Stimulated activated CD4-positive, alpha-beta T cell treated with anti-CD3 and anti-CD28 coated beads, Interleukin-12 subunit alpha, Interleukin-12 subunit beta, amount 100 ng/mL, for 48 hours (primary cell): Measurements from ENCODE around the gene ACVR2A.

Experiments
- DNase-seq, 3 donors: peaks; one replicate each; pipeline ENCODE4 v3.0.0-alpha.2; 2020; ENCODE audit warnings: low read depth in 2 of 3, low spot score in 1 of 3

ACVR2A gene

GRCh38 chr2:147844697-147845410, at the start of gene ACVR2A:
TSS of gene ACVR2A (plus strand) at chr2:147845029. CDS start at chr2:147845153, 124 bp downstream.
- peak; percentile 5 to 16 (median 16) for DNase-seq

GRCh38 chr2:147800316-147800715, 44.5 kb upstream of the ACVR2A start:
- DNase-seq: no peak

- no peak for DNase-seq
These were observed 38.0 kb upstream of the ACVR2A start for GRCh38 chr2:147806846-147807245.

GRCh38 chr2:147808520-147808919, 36.3 kb upstream of the ACVR2A start:
- DNase-seq: no peak

- no peak for DNase-seq
These were observed 33.7 kb upstream of the ACVR2A start for GRCh38 chr2:147810883-147811765.

GRCh38 chr2:147818741-147819140, 26.1 kb upstream of the ACVR2A start:
- DNase-seq: no peak

- no peak for DNase-seq
These were observed 20.2 kb upstream of the ACVR2A start for GRCh38 chr2:147824620-147825019.

- DNase-seq: no peak
These were observed 18.3 kb upstream of the ACVR2A start for GRCh38 chr2:147826278-147827087.

GRCh38 chr2:147827088-147827375, 17.8 kb upstream of the ACVR2A start:
- DNase-seq: no peak

GRCh38 chr2:147829106-147829505, 15.7 kb upstream of the ACVR2A start:
- no peak for DNase-seq

GRCh38 chr2:147836099-147836498, 8.7 kb upstream of the ACVR2A start:
- DNase-seq: no peak

GRCh38 chr2:147843391-147843863, 1.4 kb upstream of the ACVR2A start:
- DNase-seq: no peak

- peak; percentile 74 to 86 (median 74) for DNase-seq
These were observed 749 bp upstream of the ACVR2A start for GRCh38 chr2:147843864-147844696.

- DNase-seq: peak; percentile 24 to 47 (median 31)
These were observed 662 bp downstream of the ACVR2A start for GRCh38 chr2:147845411-147845971.

GRCh38 chr2:147846412-147847081, 1.7 kb downstream of the ACVR2A start:
- no peak for DNase-seq

- no peak for DNase-seq
These were observed 3.0 kb downstream of the ACVR2A start for GRCh38 chr2:147847746-147848391.

GRCh38 chr2:147850838-147851237, 6.0 kb downstream of the ACVR2A start:
- no peak for DNase-seq

GRCh38 chr2:147851244-147851930, 6.6 kb downstream of the ACVR2A start:
- DNase-seq: no peak
